Naive B cell (primary cell): ENCODE results near the gene MORN1. TPM values are rescaled to one million over a fixed set of nuclear protein-coding genes. Genes with fewer than 3 reads are reported as not detected.

Experiments used
- ATAC-seq, 2 donors: fragments of 150-1000 bp; cut with Tn5 transposase; 2 replicates each; pipeline ENCODE4 v1.10.0; 2021; ENCODE audit warnings: low read depth in 2 of 2, mild to moderate bottlenecking in 2 of 2, moderate library complexity in 2 of 2
- DNase-seq: peaks from one replicate; pipeline ENCODE4 v3.0.0; 2022
- H3K27ac Mint-ChIP-seq, 6 donors: one replicate each; pipeline ENCODE4 v1.8.0; 2020 to 2022; ENCODE audit warnings: mild to moderate bottlenecking in 6 of 6, mixed read lengths in 6 of 6, moderate library complexity in 5 of 6, inconsistent platforms in 2 of 6
- H3K27me3 Mint-ChIP-seq, 3 donors: one replicate each; pipeline ENCODE4 v1.8.0; 2021 to 2022; ENCODE audit warnings: mixed read lengths in 3 of 3, mild to moderate bottlenecking in 1 of 3
- H3K36me3 Mint-ChIP-seq, 2 donors: one replicate each; pipeline ENCODE4 v1.8.0; 2020 to 2022; ENCODE audit warnings: mixed read lengths in 2 of 2, inconsistent platforms in 1 of 2, mild to moderate bottlenecking in 1 of 2
- H3K4me1 Mint-ChIP-seq, 3 donors: one replicate each; pipeline ENCODE4 v1.8.0; 2020 to 2022; ENCODE audit warnings: mixed read lengths in 3 of 3, inconsistent platforms in 1 of 3, mild to moderate bottlenecking in 1 of 3, moderate library complexity in 1 of 3
- H3K4me3 Mint-ChIP-seq, 8 donors: one replicate each; pipeline ENCODE4 v1.8.0; 2020 to 2022; ENCODE audit warnings: mild to moderate bottlenecking in 8 of 8, mixed read lengths in 8 of 8, moderate library complexity in 8 of 8, inconsistent platforms in 2 of 8
- H3K9me3 Mint-ChIP-seq, 7 donors: one replicate each; pipeline ENCODE4 v1.8.0; 2020 to 2022; ENCODE audit warnings: mixed read lengths in 7 of 7, mild to moderate bottlenecking in 5 of 7, inconsistent platforms in 2 of 7, moderate library complexity in 1 of 7
- polyA plus RNA-seq, 6 donors: library from polyadenylated mRNA; unstranded; fragments of 300-500 nt; fragmentation: Illumina TruSeq; gene quantifications; one replicate each; pipeline ENCODE4 v1.2.3, GENCODE V29; 2021; ENCODE audit warnings: low read depth in 6 of 6

The MORN1 gene
- polyA plus RNA-seq, 6 donors from 2014 or later: 0.29 to 7.1 (median 6.1) TPM

DNA sequence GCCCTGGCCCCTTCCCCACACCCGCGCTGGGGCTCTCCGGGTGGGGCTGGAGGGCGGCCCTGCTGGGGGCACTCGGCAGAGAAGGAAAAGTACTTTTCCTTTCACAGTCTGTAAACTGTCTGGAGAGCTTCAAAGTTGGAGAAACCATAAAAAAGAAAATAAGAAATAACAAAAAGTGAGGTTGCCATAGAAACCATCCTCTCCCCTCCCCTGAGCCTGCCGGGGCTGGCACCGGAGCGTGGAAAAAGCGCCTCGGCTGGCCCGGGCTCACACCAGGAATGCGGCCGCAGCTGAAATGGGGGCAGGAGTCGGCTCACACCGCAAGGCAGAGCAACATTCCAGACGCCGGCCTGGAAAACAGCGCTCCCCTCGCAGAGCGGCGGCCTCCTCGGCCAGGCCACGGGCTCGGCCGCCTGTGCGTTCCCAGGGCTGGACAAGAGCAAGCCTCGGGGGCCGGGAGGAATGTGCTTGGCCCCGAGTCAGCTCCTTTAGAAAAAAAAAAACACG is 69.2 kb downstream of the MORN1 start:
- peaks cover 0 to 13% (median 3%) of the 10 kb centered on the region in 3 donors for H3K4me1 Mint-ChIP-seq
- H3K4me3 Mint-ChIP-seq: no peak overlapping the region
- no peaks in the 10 kb centered on the region for H3K9me3 Mint-ChIP-seq
- no peaks in the 10 kb centered on the region for H3K36me3 Mint-ChIP-seq
- ATAC-seq (peak; percentile 27 to 35), DNase-seq (no peak)
- H3K27ac Mint-ChIP-seq: peak overlapping the region in 1 of 6 donors; percentile 41
- peaks cover 0 to 21% (median 6%) of the 10 kb centered on the region in 3 donors for H3K27me3 Mint-ChIP-seq

DNA sequence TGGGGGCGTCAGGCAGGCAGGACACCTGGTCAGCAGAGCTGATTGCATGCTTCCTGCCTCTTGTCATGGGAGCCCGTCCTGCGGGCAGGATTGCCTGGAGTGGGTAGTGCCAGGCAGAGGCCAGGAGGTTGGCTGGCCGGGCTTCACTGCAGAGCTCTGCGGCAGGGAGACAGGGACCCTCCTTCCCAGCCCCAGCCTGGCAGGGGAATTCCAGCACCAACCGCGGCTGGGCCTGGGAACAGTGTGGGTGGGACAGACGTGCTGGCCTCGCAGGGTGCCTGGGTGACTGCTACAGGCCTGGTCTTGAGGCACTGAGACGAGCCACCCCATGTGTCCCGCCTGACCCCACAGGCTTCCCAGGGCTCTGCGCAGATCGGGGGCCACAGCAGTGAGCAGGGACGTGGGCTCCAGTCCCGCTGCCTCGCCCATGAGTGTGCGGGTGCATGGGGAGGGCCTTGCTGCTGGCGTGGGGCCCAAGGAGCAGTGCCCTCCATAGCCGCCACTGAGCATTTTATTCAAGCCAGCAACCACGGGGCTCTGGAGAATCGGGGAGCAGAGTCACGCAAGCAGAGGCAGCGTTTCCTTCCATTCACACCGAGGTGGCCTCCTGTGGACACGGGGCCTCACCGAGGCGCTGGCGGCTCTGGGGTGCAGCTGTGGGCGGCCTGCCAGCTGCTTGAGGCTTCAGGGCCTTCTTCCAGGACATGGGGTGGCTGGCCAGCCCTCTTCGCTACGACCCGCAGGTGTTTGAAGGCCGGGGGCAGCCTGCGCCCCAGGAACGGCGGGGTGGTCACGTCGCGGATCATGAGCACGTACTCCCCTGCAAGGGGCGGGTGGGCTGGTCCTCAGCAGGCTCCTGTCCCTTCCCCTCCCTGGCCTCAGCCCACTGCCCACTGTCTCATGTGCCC is 70.3 kb downstream of the MORN1 start:
- peaks cover 0 to 16% (median 0%) of the 10 kb centered on the region in 3 donors for H3K27me3 Mint-ChIP-seq
- no peak overlapping the region for H3K4me3 Mint-ChIP-seq
- ATAC-seq: no peak
- DNase-seq: no peak
- no peaks in the 10 kb centered on the region for H3K9me3 Mint-ChIP-seq
- H3K27ac Mint-ChIP-seq: no peak overlapping the region
- peaks cover 0 to 13% (median under 1%) of the 10 kb centered on the region in 3 donors for H3K4me1 Mint-ChIP-seq
- no peaks in the 10 kb centered on the region for H3K36me3 Mint-ChIP-seq

DNA sequence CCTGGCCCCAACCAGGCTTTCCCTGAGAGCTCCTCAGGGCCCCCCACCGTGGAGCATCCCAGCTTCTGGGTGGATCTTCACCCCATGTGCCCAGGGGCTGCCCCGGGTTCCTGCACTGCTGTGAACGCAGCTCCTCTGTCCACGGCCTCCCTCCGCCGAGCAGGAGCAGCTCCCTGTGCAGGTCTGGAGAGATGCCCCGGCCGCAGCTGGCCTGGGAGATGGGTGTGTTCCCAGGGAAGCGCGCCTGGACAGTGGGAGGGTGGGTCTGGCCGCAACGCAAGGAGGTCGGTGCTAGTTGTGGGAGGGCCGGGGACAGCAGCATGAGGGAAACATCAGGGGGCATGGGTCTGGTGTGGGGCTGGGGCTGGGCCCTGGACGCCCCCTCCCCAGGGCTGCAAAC is 71.3 kb downstream of the MORN1 start:
- ATAC-seq: no peak
- peaks cover 0 to 16% (median 0%) of the 10 kb centered on the region in 3 donors for H3K27me3 Mint-ChIP-seq
- H3K27ac Mint-ChIP-seq: peak overlapping the region in 1 of 6 donors; percentile 54

DNA sequence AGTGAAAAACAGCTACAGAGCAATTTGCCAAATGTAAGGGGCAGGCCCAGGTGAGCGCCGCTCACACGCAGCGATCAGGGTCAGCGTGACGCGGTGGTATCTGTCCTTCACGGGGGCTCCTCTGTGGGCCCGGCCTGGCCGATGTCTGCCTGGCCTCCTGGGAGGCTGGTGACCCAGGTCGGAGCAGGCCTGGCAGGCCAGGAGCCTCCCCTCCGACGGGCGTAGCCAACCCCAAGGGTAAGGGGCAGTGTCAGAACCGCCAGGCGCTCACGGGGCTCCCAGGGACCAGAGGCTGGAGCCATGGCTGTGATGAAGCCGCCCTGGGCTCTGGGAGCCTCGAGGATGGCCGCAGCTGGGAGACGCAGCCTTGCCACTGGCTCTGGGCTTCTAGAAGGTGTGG is 72.1 kb downstream of the MORN1 start:
- peaks cover 4 to 9% (median 7%) of the 10 kb centered on the region in 3 donors for H3K4me1 Mint-ChIP-seq
- H3K27me3 Mint-ChIP-seq: peaks cover 0 to 16% (median 0%) of the 10 kb centered on the region in 3 donors
- ATAC-seq (no peak), DNase-seq (no peak)
- H3K27ac Mint-ChIP-seq: no peak overlapping the region
- no peak overlapping the region for H3K4me3 Mint-ChIP-seq
- no peaks in the 10 kb centered on the region for H3K36me3 Mint-ChIP-seq
- H3K9me3 Mint-ChIP-seq: no peaks in the 10 kb centered on the region

More for the DNA sequence above, 71.3 kb downstream of the MORN1 start:
- Mint-ChIP-seq H3K4me3 (no peak overlapping the region), H3K9me3 (no peaks in the 10 kb centered on the region), H3K36me3 (no peaks in the 10 kb centered on the region), H3K4me1 (peaks cover 4 to 13% (median 7%) of the 10 kb centered on the region in 3 donors)
- DNase-seq: no peak

DNA sequence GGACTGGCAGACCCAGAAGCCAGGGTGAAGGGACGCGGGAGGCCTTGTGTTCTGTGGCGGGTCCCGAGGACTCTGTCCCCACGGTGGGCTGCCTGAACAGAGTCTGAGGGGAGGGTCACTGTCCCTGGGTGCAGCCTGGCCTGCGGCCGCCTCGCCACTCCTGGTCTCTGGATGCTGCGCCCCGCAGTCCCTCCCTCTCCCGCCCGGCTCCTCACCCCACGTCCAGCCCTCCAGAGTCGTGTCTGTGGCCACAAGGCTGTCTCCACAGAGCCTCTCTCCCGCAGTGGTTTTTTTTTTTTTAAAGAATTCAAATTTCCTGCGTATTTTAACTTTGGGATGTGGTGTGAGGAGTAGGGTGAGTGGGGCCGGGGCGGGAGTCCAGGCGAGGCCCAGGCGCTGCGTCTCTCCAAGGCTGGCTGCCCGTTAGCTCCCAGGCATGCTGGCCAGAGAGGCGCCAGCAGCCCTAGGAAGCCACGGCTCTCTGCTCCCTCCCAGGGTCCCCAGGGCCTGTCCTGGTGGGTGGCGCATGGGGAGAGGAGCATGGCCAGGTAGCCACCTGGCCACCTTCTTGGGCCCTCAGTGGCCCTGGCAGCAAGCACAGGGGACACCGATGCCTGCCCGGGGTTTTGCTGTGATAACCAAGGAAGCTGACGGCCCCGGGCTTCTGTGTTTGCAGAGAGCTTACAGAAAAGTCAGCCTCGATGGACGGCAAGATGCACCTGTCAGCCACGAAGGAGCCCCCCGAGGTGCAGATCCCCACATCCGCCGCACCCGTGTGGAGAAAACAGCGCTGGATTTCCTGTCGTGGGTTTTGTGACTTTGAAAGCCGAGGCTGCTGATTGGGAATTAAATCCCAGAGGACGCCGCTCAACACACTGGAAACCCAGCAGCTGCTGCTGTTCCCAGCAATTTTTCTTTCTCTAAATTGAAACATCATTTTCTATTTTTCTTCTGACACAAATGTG is 72.8 kb downstream of the MORN1 start:
- DNase-seq: no peak
- no peak for ATAC-seq
- H3K27me3 Mint-ChIP-seq: peaks cover 0 to 16% (median 0%) of the 10 kb centered on the region in 3 donors
- H3K4me3 Mint-ChIP-seq: no peak overlapping the region
- H3K4me1 Mint-ChIP-seq: peaks cover 5 to 11% (median 9%) of the 10 kb centered on the region in 3 donors
- H3K27ac Mint-ChIP-seq: peak overlapping the region in 1 of 6 donors; percentile 30
- no peaks in the 10 kb centered on the region for H3K36me3 Mint-ChIP-seq
- H3K9me3 Mint-ChIP-seq: no peaks in the 10 kb centered on the region

DNA sequence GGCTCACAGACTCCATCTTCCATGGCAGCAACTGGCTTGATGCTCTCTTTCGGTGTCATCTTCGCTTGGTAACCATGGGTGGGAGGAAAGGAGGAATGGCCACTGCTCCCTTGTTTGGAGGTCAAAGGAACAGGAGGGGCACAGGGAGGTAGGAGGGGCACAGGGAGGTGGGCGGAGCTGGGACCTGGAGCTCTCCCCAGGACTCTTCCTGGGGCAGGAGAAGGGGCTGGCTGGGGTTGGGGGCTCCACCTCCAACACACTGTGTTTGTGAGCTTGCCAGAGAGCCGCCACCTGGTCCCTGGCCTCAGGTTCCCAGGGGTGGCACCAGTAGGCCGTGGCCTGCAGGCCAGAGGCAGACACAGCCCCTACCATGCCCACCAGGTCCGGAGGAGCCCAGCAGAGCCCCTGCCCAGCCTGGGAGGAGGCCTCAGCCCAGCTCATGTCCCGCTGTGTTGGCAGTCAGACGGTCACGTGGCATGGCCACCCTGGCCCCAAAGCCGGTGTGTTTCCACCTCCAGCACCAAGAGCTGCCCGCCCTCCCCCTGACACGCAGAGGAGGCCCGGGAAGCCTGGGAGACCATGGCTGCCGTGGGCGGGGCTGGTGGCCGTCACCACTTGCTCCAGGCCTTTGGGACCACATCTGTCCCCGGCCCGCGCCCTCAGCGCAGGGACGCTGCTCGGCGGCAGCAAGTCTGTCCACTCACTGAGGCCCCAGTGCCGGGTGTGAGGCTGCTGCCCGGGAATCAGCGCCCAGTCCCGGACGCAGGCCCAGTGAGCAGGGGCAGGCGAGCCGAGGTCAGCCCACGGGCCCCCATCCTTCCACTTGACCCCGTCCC is 73.9 kb downstream of the MORN1 start:
- Mint-ChIP-seq H3K27ac (peak overlapping the region in 5 of 6 donors; percentile 44 to 93 (median 77)), H3K9me3 (no peaks in the 10 kb centered on the region), H3K27me3 (peaks cover 0 to 16% (median 0%) of the 10 kb centered on the region in 3 donors), H3K36me3 (no peaks in the 10 kb centered on the region), H3K4me1 (peaks cover 10 to 22% (median 19%) of the 10 kb centered on the region in 3 donors), H3K4me3 (peak overlapping the region in 3 of 8 donors; percentile 74 to 81 (median 76))
- ATAC-seq (no peak), DNase-seq (no peak)

- Mint-ChIP-seq H3K36me3 (no peaks in the 10 kb centered on the region), H3K27me3 (peaks cover 0 to 9% (median 0%) of the 10 kb centered on the region in 3 donors), H3K4me3 (peak overlapping the region in 3 of 8 donors; percentile 59 to 77 (median 74)), H3K27ac (peak overlapping the region in 2 of 6 donors; percentile 80 to 93), H3K9me3 (no peaks in the 10 kb centered on the region), H3K4me1 (peaks cover 17 to 27% (median 20%) of the 10 kb centered on the region in 3 donors)
- ATAC-seq (no peak), DNase-seq (no peak)
These were observed 74.8 kb downstream of the MORN1 start for GRCh38 chr1:2316451-2316961.

GRCh38 chr1:2315674-2316450 is 75.5 kb downstream of the MORN1 start:
- Mint-ChIP-seq H3K4me3 (peak overlapping the region; percentile 45 to 79 (median 75)), H3K4me1 (peaks cover 23 to 27% (median 24%) of the 10 kb centered on the region in 3 donors), H3K27me3 (peaks cover 0 to 6% (median 0%) of the 10 kb centered on the region in 3 donors), H3K27ac (peak overlapping the region; percentile 27 to 93 (median 86)), H3K9me3 (no peaks in the 10 kb centered on the region), H3K36me3 (no peaks in the 10 kb centered on the region)
- DNase-seq: no peak
- no peak for ATAC-seq

DNA sequence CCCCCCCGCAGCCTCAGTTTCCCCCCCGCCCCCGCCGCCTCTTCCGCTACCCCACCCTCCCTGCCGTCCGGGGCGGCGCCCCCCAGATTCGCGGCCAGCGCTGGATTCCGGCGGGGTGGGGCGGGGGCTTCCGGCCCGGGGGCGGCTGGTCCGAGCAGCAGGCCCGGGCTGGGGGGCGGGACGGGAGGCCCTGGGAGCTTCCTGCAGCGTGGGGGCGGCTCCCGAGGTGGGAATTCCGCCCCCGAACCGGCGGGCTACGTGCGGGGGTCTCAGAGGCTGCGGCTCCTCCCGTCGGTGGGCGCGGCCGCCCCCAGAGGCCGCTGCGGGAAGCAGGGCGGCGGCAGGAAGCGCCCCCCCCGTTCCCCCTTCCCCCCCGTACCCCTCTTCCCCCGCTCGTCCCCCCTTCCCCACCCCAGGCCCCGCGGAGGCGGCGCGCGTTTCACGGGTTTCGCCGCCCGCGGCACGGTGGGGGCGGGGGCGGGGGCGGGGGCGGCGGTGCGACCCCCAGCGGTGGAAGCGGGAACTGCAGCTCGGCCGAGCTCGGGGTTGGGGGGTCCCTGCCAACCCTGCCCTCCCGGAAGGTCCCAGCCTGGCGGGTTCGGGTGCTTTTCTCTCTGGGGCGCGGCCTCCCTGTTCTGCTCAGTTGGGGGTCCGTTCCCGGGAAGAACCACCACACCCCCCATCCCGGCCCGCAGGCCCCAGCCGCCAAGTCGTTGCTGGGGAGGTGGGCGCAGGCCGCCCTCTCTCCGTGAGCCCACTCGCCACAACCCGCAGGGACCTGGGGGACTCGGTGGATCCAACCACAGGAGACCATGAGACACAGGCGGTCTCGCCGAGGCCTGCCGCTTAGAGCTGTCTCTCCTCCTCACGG is 76.3 kb downstream of the MORN1 start:
- H3K9me3 Mint-ChIP-seq: no peaks in the 10 kb centered on the region
- no peaks in the 10 kb centered on the region for H3K36me3 Mint-ChIP-seq
- ATAC-seq (peak; percentile 48 to 67), DNase-seq (peak; percentile 76)
- peak overlapping the region; percentile 27 to 93 (median 86) for H3K27ac Mint-ChIP-seq
- H3K27me3 Mint-ChIP-seq: peaks cover 0 to 2% (median 0%) of the 10 kb centered on the region in 3 donors
- peak overlapping the region; percentile 45 to 79 (median 75) for H3K4me3 Mint-ChIP-seq
- H3K4me1 Mint-ChIP-seq: peaks cover 23 to 31% (median 28%) of the 10 kb centered on the region in 3 donors

- H3K36me3 Mint-ChIP-seq: no peaks in the 10 kb centered on the region
- no peaks in the 10 kb centered on the region for H3K9me3 Mint-ChIP-seq
- H3K27ac Mint-ChIP-seq: peak overlapping the region in 4 of 6 donors; percentile 33 to 95 (median 90)
- H3K4me1 Mint-ChIP-seq: peaks cover 23 to 32% (median 28%) of the 10 kb centered on the region in 3 donors
- peak overlapping the region; percentile 49 to 79 (median 57) for H3K4me3 Mint-ChIP-seq
- no peaks in the 10 kb centered on the region for H3K27me3 Mint-ChIP-seq
- peak; percentile 17 to 22 for ATAC-seq
- DNase-seq: no peak
These were observed 77.0 kb downstream of the MORN1 start for GRCh38 chr1:2314273-2314802.
